ENCODE data around the gene WAPL. TPM values are rescaled to one million over a fixed set of nuclear protein-coding genes. Genes with fewer than 3 reads are reported as not detected.

Gene WAPL
- total and polyA plus RNA-seq, 2 of the 4 experiments (the other 2 are of a cell fraction) = 11.5 to 31.7 TPM

- in situ Hi-C loops (cut with MboI; ENCODE audit: low sequenced_read_pairs) (loop anchor here (25.0 kb wide), 1 partner anchor 381 kb away; no protein-coding TSS in a partner anchor), intact Hi-C loops (cut with micrococcal nuclease) (no loop called here), dilution Hi-C loops (cut with HindIII; ENCODE audit: low sequenced_read_pairs, unreplicated experiment) (no loop called here)
- no peak overlapping the region for H2AFZ ChIP-seq (replicated peaks; ENCODE audit: low read length, poor library complexity)
- no peaks in the 10 kb centered on the region for H3K9me3 ChIP-seq (ENCODE audit: control insufficient read depth, insufficient read depth, low read length)
- peaks cover 21 to 45% of the 10 kb centered on the region in 2 experiments for H3K79me1 ChIP-seq (ENCODE audit: low read depth in 1 of 2, low read length in 2 of 2)
- WGBS, 2 experiments (ENCODE audit: extremely low coverage in 2 of 2, insufficient read length in 1 of 2) = no CpG with 5 or more reads among the region's 4 CpGs
- H2AK5ac ChIP-seq (ENCODE audit: low read depth, low read length) = no peak overlapping the region
- no peak overlapping the region for H2BK5ac ChIP-seq (ENCODE audit: low read depth, low read length, poor library complexity, severe bottlenecking)
- H3K9me1 ChIP-seq (ENCODE audit: insufficient read depth, low read length) = peaks cover 10% of the 10 kb centered on the region
- H3K9ac ChIP-seq (ENCODE audit: low read depth, low read length) = no peak overlapping the region
- no peak overlapping the region for H3K27ac ChIP-seq (ENCODE audit: insufficient read depth, low read length)
- TF ChIP-seq CEBPB (IDR thresholded peaks at IDR 0.05; ENCODE audit: low read depth, low read length) = no peak
- TF ChIP-seq BHLHE40 (IDR thresholded peaks at IDR 0.05; ENCODE audit: low read depth, low read length) = peak; percentile 41; the same call in 1 of the 2 replicates
- ATAC-seq (ENCODE audit: low read depth) (no peak), DNase-seq (no peak)
- H3K4me2 ChIP-seq (ENCODE audit: low read depth, low read length) = no peak overlapping the region
- no peak overlapping the region for H3K4ac ChIP-seq (ENCODE audit: low read depth, low read length)
- H2AK9ac ChIP-seq (replicated peaks; ENCODE audit: low read depth, low read length, poor library complexity) = no peak overlapping the region
- no TSS peak for BruUV-seq (replicated peaks)
- peaks cover 24% of the 10 kb centered on the region for H3K36me3 ChIP-seq (ENCODE audit: control insufficient read depth, insufficient read depth, low read length)
- H4K20me1 ChIP-seq (ENCODE audit: insufficient read depth, low read length) = peaks cover 51% of the 10 kb centered on the region
- no peak overlapping the region for H4K91ac ChIP-seq (ENCODE audit: insufficient read depth, low read depth, low read length)
- no peak overlapping the region for H4K5ac ChIP-seq (ENCODE audit: low read depth, low read length)
- H3K14ac ChIP-seq (replicated peaks; ENCODE audit: low read depth, low read length) = no peak overlapping the region; the same call in 1 of the 2 replicates
- no peak overlapping the region for H2BK20ac ChIP-seq (ENCODE audit: low read depth, low read length)
- H3K4me3 ChIP-seq (ENCODE audit: insufficient read depth, low read depth, low read length) = no peak overlapping the region
- POLR2A ChIA-PET (ENCODE audit: unreplicated experiment) = no interaction called here
- CTCF ChIA-PET = no interaction called here
- no peak overlapping the region for H3K23ac ChIP-seq (ENCODE audit: low read depth, low read length)
- H3K4me1 ChIP-seq (ENCODE audit: control insufficient read depth, insufficient read depth, low read length) = peaks cover 6% of the 10 kb centered on the region
- H4K8ac ChIP-seq (ENCODE audit: low read depth in 2 of 2, low read length in 2 of 2) = no peak overlapping the region
- no peak overlapping the region for H3K18ac ChIP-seq (ENCODE audit: low read depth, low read length)
- H3K56ac ChIP-seq (ENCODE audit: extremely low read depth, insufficient read depth, low read length) = no peak overlapping the region
- H3K27me3 ChIP-seq (ENCODE audit: control insufficient read depth, insufficient read depth, low read length) = no peaks in the 10 kb centered on the region
- H2BK15ac ChIP-seq (ENCODE audit: low read depth, low read length) = no peak overlapping the region
- no peak overlapping the region for H2BK120ac ChIP-seq (ENCODE audit: low read depth, low read length)
Observed at GRCh38 chr10:86506499-86506898, 15.1 kb downstream of the WAPL start.

All from IMR-90 (cell line).